Calu3 (cell line): ENCODE results near the gene CKS1B. TPM values are rescaled to one million over a fixed set of nuclear protein-coding genes. Genes with fewer than 3 reads are reported as not detected.
A peak's percentile ranks its signal among the peaks of the same experiment; 100 is the strongest.

ENCODE experiments used
- BruUV-seq: library from RNA; stranded (reverse); fragments of 400-500 nt; replicated peaks from 2 replicates; lab custom pipeline; 2021; lab: Mats Ljungman, UMichigan
- CTCF ChIA-PET: fragments of 300-600 bp; sonication (Branson Sonifier 250); formaldehyde crosslinking; loops from one replicate; lab custom pipeline; 2022; ENCODE audit warnings: antibody characterized with exemption; lab: Charles Lee
- DNase-seq: peaks from one replicate; pipeline ENCODE4 v3.0.0; 2022
- H3K27ac Mint-ChIP-seq: one replicate; pipeline ENCODE4 v1.8.0; 2022; ENCODE audit warnings: mixed read lengths; ENCODE audit not compliant: unreplicated experiment
- H3K27me3 Mint-ChIP-seq: one replicate; pipeline ENCODE4 v1.8.0; 2022; ENCODE audit warnings: mixed read lengths; ENCODE audit not compliant: unreplicated experiment
- H3K36me3 Mint-ChIP-seq: one replicate; pipeline ENCODE4 v1.8.0; 2022; ENCODE audit warnings: mild to moderate bottlenecking, moderate library complexity, mixed read lengths; ENCODE audit not compliant: insufficient read depth, unreplicated experiment
- H3K4me1 Mint-ChIP-seq: one replicate; pipeline ENCODE4 v1.8.0; 2022; ENCODE audit warnings: mild to moderate bottlenecking, low read depth, mixed read lengths; ENCODE audit not compliant: unreplicated experiment
- H3K4me3 Mint-ChIP-seq: one replicate; pipeline ENCODE4 v1.8.0; 2022; ENCODE audit warnings: mild to moderate bottlenecking, low read depth, moderate library complexity, mixed read lengths; ENCODE audit not compliant: unreplicated experiment
- H3K9me3 Mint-ChIP-seq: one replicate; pipeline ENCODE4 v1.8.0; 2022; ENCODE audit warnings: low read depth, mixed read lengths; ENCODE audit not compliant: unreplicated experiment
- intact Hi-C: fragments of 100-400 bp; cut with micrococcal nuclease; formaldehyde crosslinking; loops from one replicate; pipeline ENCODE4 v1.10.0; 2022; ENCODE audit not compliant: unreplicated experiment
- total RNA-seq: library from RNA; stranded (reverse); gene quantifications from 2 replicates; pipeline ENCODE4 v1.2.3, GENCODE V29; 2022
- TF ChIP-seq, protein P1 (sequence below): fragments of 200-600 bp; IDR thresholded peaks from one replicate; pipeline ENCODE4 v1.8.0; 2022; ENCODE audit warnings: antibody characterized with exemption; ENCODE audit not compliant: unreplicated experiment

Gene CKS1B
- total RNA-seq, 1 experiment from 2014 or later: 230 TPM

DNA sequence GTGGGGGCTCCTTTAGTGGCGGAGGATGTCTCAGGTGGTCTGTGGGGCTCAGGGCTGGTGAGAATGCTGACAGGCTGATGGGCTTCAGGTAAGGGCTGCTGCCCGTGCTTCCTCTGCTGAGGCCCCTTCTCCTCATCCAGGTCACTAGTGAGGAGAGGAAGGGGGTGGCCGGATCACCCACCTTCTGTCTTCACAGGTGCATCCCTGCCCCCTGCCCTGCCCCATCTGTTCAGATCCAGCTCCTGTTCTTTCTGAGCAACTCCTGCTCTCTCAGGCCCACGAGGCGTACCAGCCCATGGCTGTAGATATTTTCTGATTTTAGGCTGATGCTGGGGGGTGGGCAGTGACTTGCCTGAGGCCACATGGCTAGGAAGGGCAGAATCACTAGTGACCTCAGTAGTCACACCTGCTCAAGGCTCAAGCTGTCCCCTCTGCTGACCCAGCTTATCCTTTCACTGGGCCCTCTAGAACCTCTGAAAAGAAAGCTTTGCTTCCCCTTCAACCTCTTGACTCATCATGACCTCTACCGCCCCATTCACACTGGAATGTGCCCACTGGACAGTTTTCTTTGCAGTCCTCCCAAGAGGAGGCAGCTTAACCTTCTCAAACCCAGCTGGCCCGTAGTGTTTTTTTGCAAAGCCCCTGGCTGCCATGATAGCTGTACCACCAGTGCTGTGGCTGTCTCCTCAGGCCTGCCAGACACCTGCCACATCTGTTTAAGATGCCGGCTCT is 44.3 kb downstream of the CKS1B start:
- Mint-ChIP-seq H3K9me3 (no peaks in the 10 kb centered on the region), H3K27ac (peak overlapping the region; percentile 2), H3K4me1 (peaks cover 42% of the 10 kb centered on the region), H3K36me3 (peaks cover 50% of the 10 kb centered on the region), H3K4me3 (no peak overlapping the region), H3K27me3 (no peaks in the 10 kb centered on the region)
- BruUV-seq: no TSS peak
- CTCF ChIA-PET: interaction anchor here (0.7 to 1.8 kb wide), 6 partner anchors 9 to 63 kb away, joined by 3 to 12 read pairs (median 4); partner anchors contain the start of genes PBXIP1, SHC1 and ZBTB7B
- TF ChIP-seq, protein P1, sequence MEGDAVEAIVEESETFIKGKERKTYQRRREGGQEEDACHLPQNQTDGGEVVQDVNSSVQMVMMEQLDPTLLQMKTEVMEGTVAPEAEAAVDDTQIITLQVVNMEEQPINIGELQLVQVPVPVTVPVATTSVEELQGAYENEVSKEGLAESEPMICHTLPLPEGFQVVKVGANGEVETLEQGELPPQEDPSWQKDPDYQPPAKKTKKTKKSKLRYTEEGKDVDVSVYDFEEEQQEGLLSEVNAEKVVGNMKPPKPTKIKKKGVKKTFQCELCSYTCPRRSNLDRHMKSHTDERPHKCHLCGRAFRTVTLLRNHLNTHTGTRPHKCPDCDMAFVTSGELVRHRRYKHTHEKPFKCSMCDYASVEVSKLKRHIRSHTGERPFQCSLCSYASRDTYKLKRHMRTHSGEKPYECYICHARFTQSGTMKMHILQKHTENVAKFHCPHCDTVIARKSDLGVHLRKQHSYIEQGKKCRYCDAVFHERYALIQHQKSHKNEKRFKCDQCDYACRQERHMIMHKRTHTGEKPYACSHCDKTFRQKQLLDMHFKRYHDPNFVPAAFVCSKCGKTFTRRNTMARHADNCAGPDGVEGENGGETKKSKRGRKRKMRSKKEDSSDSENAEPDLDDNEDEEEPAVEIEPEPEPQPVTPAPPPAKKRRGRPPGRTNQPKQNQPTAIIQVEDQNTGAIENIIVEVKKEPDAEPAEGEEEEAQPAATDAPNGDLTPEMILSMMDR: no peak
- DNase-seq: no peak
- intact Hi-C loops: no loop called here

DNA sequence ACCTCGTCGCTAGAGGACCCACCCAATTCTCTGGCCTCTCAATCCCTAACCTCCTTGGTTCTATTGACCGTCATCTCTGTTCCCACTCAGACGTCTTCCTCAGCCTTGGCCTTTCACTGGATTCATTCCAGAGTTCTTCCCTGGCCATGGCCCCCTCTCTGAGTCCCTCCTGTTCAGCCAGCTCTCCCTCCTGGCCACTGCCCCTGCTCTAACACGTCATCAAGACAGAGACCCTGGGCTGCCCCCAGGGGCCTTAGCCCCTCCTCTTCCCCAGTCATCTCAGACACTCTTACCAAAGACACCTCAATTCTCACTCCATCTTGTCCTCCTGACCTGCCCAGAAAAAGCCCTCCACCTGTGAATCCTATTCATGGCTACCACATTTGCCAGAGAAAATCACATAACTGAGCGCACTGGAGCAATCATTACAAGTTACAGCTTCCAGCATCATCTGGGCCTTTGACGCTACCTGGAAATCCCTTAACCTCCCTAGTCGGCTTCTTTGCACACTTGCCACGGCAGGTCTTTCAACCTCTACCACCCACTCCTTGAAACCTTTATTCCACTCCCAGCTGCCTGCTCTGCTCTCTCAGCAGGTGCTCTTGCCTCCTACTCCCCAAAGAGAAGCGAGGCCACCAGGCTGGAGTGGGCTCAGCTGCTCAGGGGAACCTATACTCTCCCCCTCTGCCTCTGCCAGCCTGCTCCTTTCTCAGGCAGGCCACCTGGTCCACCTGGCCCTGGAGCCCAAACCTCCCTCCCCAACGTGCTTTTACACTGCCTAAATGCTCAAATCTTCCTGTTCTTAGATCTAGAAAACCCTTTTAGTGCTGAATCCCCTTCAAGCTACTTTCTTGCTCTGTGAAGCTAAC is 45.1 kb downstream of the CKS1B start:
- Mint-ChIP-seq H3K36me3 (peaks cover 50% of the 10 kb centered on the region), H3K27me3 (no peaks in the 10 kb centered on the region), H3K27ac (peak overlapping the region; percentile 2), H3K4me3 (no peak overlapping the region), H3K4me1 (peaks cover 47% of the 10 kb centered on the region), H3K9me3 (no peaks in the 10 kb centered on the region)
- no TSS peak for BruUV-seq
- DNase-seq: no peak
- CTCF ChIA-PET: interaction anchor here (0.7 to 1.4 kb wide), 4 partner anchors 9 to 25 kb away, joined by 3 to 8 read pairs (median 4); partner anchors contain the start of gene ZBTB7B
- intact Hi-C loops: no loop called here
- TF ChIP-seq, protein P1: no peak

DNA sequence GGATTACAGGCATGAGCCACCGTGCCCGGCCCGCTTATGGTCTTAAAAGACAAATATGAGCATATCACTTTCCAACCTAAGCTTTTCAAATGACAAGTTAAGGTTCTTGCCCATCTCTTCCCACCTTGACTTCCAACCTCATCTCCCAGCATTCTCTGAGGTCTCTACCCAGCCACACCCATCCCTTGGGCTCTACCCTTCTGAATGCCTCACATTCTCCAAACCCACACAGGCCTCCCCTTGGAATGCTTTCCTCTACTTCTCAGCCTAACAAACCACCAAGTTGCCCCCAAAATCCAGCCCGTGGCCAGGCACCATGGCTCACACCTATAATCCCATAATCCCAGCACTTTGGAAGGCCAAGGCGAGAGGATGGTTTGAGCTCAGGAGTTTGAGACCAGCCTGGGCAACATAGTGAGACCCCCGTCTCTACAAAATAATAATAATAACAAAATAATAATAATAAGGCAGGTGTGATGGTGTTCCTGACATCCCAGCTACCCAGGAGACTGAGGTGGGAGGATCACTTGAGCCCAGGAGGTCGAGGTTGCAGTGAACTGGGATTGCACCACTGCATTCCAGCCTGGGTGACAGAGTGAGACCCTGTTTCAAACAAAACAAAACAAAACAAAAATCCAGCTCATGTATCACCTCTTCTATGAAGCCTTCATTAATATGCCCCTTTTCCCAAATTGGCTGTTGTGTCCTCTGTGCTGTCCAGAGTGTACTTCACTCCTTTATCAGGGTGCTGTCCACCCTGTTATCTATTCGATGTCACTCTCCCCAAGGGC is 47.9 kb downstream of the CKS1B start:
- Mint-ChIP-seq H3K27ac (no peak overlapping the region), H3K9me3 (no peaks in the 10 kb centered on the region), H3K4me3 (no peak overlapping the region), H3K36me3 (peaks cover 26% of the 10 kb centered on the region), H3K4me1 (peaks cover 65% of the 10 kb centered on the region), H3K27me3 (no peaks in the 10 kb centered on the region)
- TF ChIP-seq, protein P1: no peak
- no TSS peak for BruUV-seq
- intact Hi-C loops: no loop called here
- CTCF ChIA-PET: interaction anchor here (0.9 kb wide), 1 partner anchor 35 kb away, joined by 3 read pairs; no protein-coding TSS in a partner anchor
- DNase-seq: no peak

DNA sequence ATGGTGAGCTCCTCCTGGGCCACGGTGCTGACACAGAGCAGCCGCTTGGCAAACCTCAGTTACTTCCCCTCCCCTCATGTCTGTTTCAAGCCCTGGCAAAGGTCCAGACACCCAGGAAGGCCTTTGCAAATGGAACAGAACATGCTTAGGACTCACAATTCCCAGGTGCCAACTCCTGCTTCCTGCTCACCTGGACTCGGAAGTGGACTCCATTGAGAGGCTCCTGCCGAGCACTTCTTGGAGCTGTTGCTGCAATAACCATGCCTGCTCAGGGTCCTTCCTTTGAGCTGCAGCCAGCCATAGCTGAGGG is 48.4 kb downstream of the CKS1B start:
- intact Hi-C loops: no loop called here
- H3K36me3 Mint-ChIP-seq: peaks cover 20% of the 10 kb centered on the region
- TF ChIP-seq, protein P1: no peak
- no peaks in the 10 kb centered on the region for H3K9me3 Mint-ChIP-seq
- H3K27me3 Mint-ChIP-seq: no peaks in the 10 kb centered on the region
- H3K4me1 Mint-ChIP-seq: peaks cover 61% of the 10 kb centered on the region
- CTCF ChIA-PET: interaction anchor here (0.9 kb wide), 1 partner anchor 34 kb away, joined by 3 read pairs; no protein-coding TSS in a partner anchor
- no peak for DNase-seq
- no peak overlapping the region for H3K4me3 Mint-ChIP-seq
- H3K27ac Mint-ChIP-seq: no peak overlapping the region
- BruUV-seq: no TSS peak
